Measurements from ENCODE around the gene GTPBP1.
A peak's percentile ranks its signal among the peaks of the same experiment; 100 is the strongest.

Gene GTPBP1

GRCh38 chr22:38720350-38720749 lies 14.6 kb downstream of the GTPBP1 start:
- Mint-ChIP-seq H3K36me3 (ENCODE audit: insufficient read depth) (peaks cover 69% of the 10 kb centered on the region), H3K9me3 (no peaks in the 10 kb centered on the region), H3K27ac (ENCODE audit: low read depth) (no peak overlapping the region), H3K27me3 (no peaks in the 10 kb centered on the region), H3K4me3 (no peak overlapping the region), H3K4me1 (peaks cover 22% of the 10 kb centered on the region)
- ATAC-seq (replicated peaks; ENCODE audit: extremely low read depth, poor library complexity, severe bottlenecking) (no peak), DNase-seq (ENCODE audit: low spot score in 2 of 2) (no peak)

GRCh38 chr22:38721551-38721950 lies 15.8 kb downstream of the GTPBP1 start:
- Mint-ChIP-seq H3K4me3 (no peak overlapping the region), H3K27me3 (no peaks in the 10 kb centered on the region), H3K4me1 (peaks cover 19% of the 10 kb centered on the region), H3K27ac (ENCODE audit: low read depth) (no peak overlapping the region), H3K9me3 (no peaks in the 10 kb centered on the region), H3K36me3 (ENCODE audit: insufficient read depth) (peaks cover 72% of the 10 kb centered on the region)
- ATAC-seq (replicated peaks; ENCODE audit: extremely low read depth, poor library complexity, severe bottlenecking) (no peak), DNase-seq (ENCODE audit: low spot score in 2 of 2) (no peak)

GRCh38 chr22:38724176-38724575 lies 18.4 kb downstream of the GTPBP1 start:
- Mint-ChIP-seq H3K4me3 (no peak overlapping the region), H3K27me3 (no peaks in the 10 kb centered on the region), H3K4me1 (peaks cover 11% of the 10 kb centered on the region), H3K9me3 (no peaks in the 10 kb centered on the region), H3K36me3 (ENCODE audit: insufficient read depth) (peaks cover 75% of the 10 kb centered on the region), H3K27ac (ENCODE audit: low read depth) (no peak overlapping the region)
- DNase-seq (ENCODE audit: low spot score in 2 of 2) = no peak
- ATAC-seq (replicated peaks; ENCODE audit: extremely low read depth, poor library complexity, severe bottlenecking) = no peak

DNA sequence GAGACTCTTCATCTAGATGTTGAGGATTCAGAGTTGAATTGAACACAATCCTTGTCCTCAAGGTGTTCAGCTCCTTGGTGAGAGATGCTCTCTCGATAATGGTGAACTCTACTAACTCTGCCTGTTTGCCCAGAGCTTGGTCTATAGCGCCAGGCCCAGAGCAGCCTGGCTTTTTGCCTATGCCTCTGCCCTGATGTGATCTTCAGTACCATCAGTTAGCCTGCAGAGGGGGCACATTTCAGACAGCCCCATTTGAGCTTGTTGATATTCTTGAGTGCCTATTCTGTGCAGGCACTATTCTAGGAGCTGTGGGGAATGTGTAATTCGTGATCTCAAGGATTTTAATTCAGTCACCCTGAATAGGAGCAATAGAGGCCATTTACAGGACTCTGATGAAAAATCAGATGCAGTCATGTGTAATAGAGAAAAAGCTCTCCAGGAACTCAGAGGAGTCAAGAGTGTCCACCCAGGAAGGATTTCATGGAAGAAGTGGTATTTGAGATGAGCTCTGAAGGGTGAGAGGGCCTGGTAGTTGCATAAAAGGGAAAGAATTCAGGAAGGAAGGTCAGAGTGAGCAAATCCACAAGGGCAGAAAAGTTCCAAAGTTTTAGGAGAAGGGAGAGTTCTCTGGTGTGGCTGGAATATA lies 19.3 kb downstream of the GTPBP1 start:
- H3K4me1 Mint-ChIP-seq = peaks cover 11% of the 10 kb centered on the region
- no peaks in the 10 kb centered on the region for H3K9me3 Mint-ChIP-seq
- peak; percentile 77 for ATAC-seq (replicated peaks; ENCODE audit: extremely low read depth, poor library complexity, severe bottlenecking)
- DNase-seq (ENCODE audit: low spot score in 2 of 2) = no peak
- no peaks in the 10 kb centered on the region for H3K27me3 Mint-ChIP-seq
- H3K4me3 Mint-ChIP-seq = no peak overlapping the region
- peak overlapping the region; percentile 26 for H3K27ac Mint-ChIP-seq (ENCODE audit: low read depth)
- peaks cover 78% of the 10 kb centered on the region for H3K36me3 Mint-ChIP-seq (ENCODE audit: insufficient read depth)

DNA sequence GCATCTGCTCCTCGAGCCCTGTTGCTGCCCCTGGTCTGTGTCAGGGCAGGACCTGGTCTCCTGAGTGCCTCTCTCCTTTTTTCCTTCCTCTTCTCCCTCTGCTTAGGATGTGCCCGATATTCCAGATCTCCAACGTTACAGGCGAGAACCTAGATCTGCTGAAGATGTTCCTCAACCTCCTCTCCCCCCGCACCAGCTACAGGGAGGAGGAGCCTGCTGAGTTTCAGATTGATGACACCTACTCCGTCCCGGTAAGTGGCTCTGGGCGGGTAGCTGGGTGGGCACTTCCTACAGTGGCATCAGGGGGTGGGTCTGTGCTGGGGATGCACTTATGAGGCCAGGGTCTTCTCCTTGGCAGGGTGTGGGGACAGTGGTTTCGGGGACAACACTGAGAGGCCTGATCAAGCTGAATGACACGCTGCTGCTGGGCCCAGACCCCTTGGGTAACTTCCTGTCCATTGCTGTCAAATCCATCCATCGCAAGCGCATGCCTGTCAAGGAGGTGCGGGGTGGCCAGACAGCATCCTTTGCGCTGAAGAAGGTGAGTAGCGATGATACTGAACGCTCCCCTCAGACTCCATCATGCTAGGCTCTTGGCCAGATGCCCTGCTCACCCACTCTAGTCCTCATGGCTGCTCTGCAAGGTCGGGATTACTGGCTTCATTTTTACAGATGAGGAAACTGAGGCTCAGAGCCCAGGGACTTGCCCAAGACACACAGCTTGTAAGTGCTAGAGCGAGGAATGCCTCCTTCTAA lies 20.3 kb downstream of the GTPBP1 start:
- no peaks in the 10 kb centered on the region for H3K9me3 Mint-ChIP-seq
- peaks cover 84% of the 10 kb centered on the region for H3K36me3 Mint-ChIP-seq (ENCODE audit: insufficient read depth)
- no peak overlapping the region for H3K4me3 Mint-ChIP-seq
- no peaks in the 10 kb centered on the region for H3K27me3 Mint-ChIP-seq
- no peak for ATAC-seq (replicated peaks; ENCODE audit: extremely low read depth, poor library complexity, severe bottlenecking)
- DNase-seq (ENCODE audit: low spot score in 2 of 2) = no peak
- H3K27ac Mint-ChIP-seq (ENCODE audit: low read depth) = peak overlapping the region; percentile 81
- H3K4me1 Mint-ChIP-seq = peaks cover 21% of the 10 kb centered on the region

GRCh38 chr22:38727123-38727522 lies 21.4 kb downstream of the GTPBP1 start:
- Mint-ChIP-seq H3K4me1 (peaks cover 21% of the 10 kb centered on the region), H3K36me3 (ENCODE audit: insufficient read depth) (peaks cover 88% of the 10 kb centered on the region), H3K9me3 (no peaks in the 10 kb centered on the region), H3K4me3 (no peak overlapping the region), H3K27ac (ENCODE audit: low read depth) (peak overlapping the region; percentile 81), H3K27me3 (no peaks in the 10 kb centered on the region)
- ATAC-seq (replicated peaks; ENCODE audit: extremely low read depth, poor library complexity, severe bottlenecking) (no peak), DNase-seq (ENCODE audit: low spot score in 2 of 2) (no peak)

- Mint-ChIP-seq H3K27me3 (no peaks in the 10 kb centered on the region), H3K27ac (ENCODE audit: low read depth) (peak overlapping the region; percentile 81), H3K36me3 (ENCODE audit: insufficient read depth) (peaks cover 88% of the 10 kb centered on the region), H3K4me1 (peaks cover 22% of the 10 kb centered on the region), H3K9me3 (no peaks in the 10 kb centered on the region), H3K4me3 (no peak overlapping the region)
- no peak for DNase-seq (ENCODE audit: low spot score in 2 of 2)
- no peak for ATAC-seq (replicated peaks; ENCODE audit: extremely low read depth, poor library complexity, severe bottlenecking)
These were observed 22.0 kb downstream of the GTPBP1 start for GRCh38 chr22:38727530-38728451.

GRCh38 chr22:38728871-38729796 lies 23.4 kb downstream of the GTPBP1 start:
- Mint-ChIP-seq H3K4me3 (no peak overlapping the region), H3K4me1 (peaks cover 35% of the 10 kb centered on the region)

GRCh38 chr22:38729946-38730345 lies 24.2 kb downstream of the GTPBP1 start:
- Mint-ChIP-seq H3K4me1 (peaks cover 40% of the 10 kb centered on the region), H3K27me3 (no peaks in the 10 kb centered on the region), H3K36me3 (ENCODE audit: insufficient read depth) (peaks cover 83% of the 10 kb centered on the region), H3K27ac (ENCODE audit: low read depth) (peak overlapping the region; percentile 90), H3K4me3 (peak overlapping the region; percentile 20), H3K9me3 (no peaks in the 10 kb centered on the region)
- ATAC-seq (replicated peaks; ENCODE audit: extremely low read depth, poor library complexity, severe bottlenecking) (no peak), DNase-seq (ENCODE audit: low spot score in 2 of 2) (no peak)

More at GRCh38 chr22:38728871-38729796, 23.4 kb downstream of the GTPBP1 start:
- H3K27me3 Mint-ChIP-seq = no peaks in the 10 kb centered on the region
- H3K36me3 Mint-ChIP-seq (ENCODE audit: insufficient read depth) = peaks cover 87% of the 10 kb centered on the region
- H3K27ac Mint-ChIP-seq (ENCODE audit: low read depth) = no peak overlapping the region
- H3K9me3 Mint-ChIP-seq = no peaks in the 10 kb centered on the region
- no peak for DNase-seq (ENCODE audit: low spot score in 2 of 2)
- no peak for ATAC-seq (replicated peaks; ENCODE audit: extremely low read depth, poor library complexity, severe bottlenecking)

DNA sequence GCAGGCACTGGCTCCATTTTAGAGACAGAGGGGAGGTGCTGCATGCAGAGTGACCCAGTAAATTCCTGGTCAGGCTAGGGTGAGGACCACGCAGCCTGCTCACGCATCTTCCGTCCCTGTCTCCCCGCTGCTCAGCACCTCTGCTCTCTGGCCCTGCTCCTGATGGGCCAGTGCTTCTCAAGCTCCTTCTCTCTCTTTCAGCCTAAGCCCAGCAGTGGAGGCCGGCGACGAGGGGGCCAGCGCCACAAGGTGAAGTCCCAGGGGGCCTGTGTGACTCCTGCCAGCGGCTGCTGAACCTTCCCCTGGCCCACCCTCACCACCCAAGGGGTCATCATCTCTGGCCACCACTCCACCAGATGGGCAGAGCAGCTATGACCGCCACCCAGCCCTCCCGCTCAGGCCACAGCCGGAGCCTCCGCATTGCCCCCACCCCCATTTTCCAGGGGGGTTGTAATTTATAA lies 24.7 kb downstream of the GTPBP1 start:
- Mint-ChIP-seq H3K27ac (ENCODE audit: low read depth) (peak overlapping the region; percentile 90), H3K36me3 (ENCODE audit: insufficient read depth) (peaks cover 82% of the 10 kb centered on the region), H3K27me3 (no peaks in the 10 kb centered on the region), H3K4me3 (peak overlapping the region; percentile 20), H3K9me3 (no peaks in the 10 kb centered on the region), H3K4me1 (peaks cover 40% of the 10 kb centered on the region)
- DNase-seq (ENCODE audit: low spot score in 2 of 2) = no peak
- no peak for ATAC-seq (replicated peaks; ENCODE audit: extremely low read depth, poor library complexity, severe bottlenecking)

GRCh38 chr22:38731703-38732161 lies 26.0 kb downstream of the GTPBP1 start:
- Mint-ChIP-seq H3K36me3 (ENCODE audit: insufficient read depth) (peaks cover 78% of the 10 kb centered on the region), H3K4me3 (peak overlapping the region; percentile 31), H3K27me3 (no peaks in the 10 kb centered on the region), H3K4me1 (peaks cover 46% of the 10 kb centered on the region), H3K9me3 (no peaks in the 10 kb centered on the region), H3K27ac (ENCODE audit: low read depth) (peak overlapping the region; percentile 90)
- DNase-seq (ENCODE audit: low spot score in 2 of 2) = no peak
- no peak for ATAC-seq (replicated peaks; ENCODE audit: extremely low read depth, poor library complexity, severe bottlenecking)
